H1 (cell line): ENCODE data around the gene FAT1. TPM values are rescaled to one million over a fixed set of nuclear protein-coding genes. Genes with fewer than 3 reads are reported as not detected.
"Not testable (repeated sequence)": the region's sequence is repeated elsewhere in the genome, so short reads cannot be mapped to it uniquely, and the experiment has no call there.

Source experiments
- CTCF ChIA-PET: fragments of 300-600 bp; sonication (Branson Sonifier 250); formaldehyde crosslinking; loops from one replicate; lab custom pipeline; 2021; ENCODE audit not compliant: partially characterized antibody; lab: Charles Lee
- POLR2A ChIA-PET: fragments of 300-600 bp; sonication (Branson Sonifier 250); formaldehyde crosslinking; loops from one replicate; lab custom pipeline; 2021; ENCODE audit warnings: inconsistent platforms; ENCODE audit not compliant: partially characterized antibody; lab: Charles Lee
- DNase-seq, 2 experiments: peaks; one replicate each; pipeline versions ENCODE4 v3.0.0 to v3.0.0-alpha.2; 2010 to 2022; ENCODE audit warnings: low spot score in 2 of 2, low read depth in 1 of 2, mixed read lengths in 1 of 2
- FAIRE-seq: peaks from 2 replicates; lab custom pipeline; 2011; peaks lifted over from hg19 to GRCh38; lab: Jason Lieb, UNC
- H2AFZ ChIP-seq: 2 replicates; pipeline ENCODE4 v1.8.1; 2012; ENCODE audit warnings: low read length, inconsistent platforms
- H2AK5ac ChIP-seq: 2 replicates; pipeline ENCODE4 v1.6.1; 2013; ENCODE audit warnings: low read depth, low read length
- H2BK120ac ChIP-seq: replicated peaks from 2 replicates; pipeline ENCODE3; 2013; ENCODE audit warnings: low read depth, low read length, inconsistent platforms
- H2BK12ac ChIP-seq: 2 replicates; pipeline ENCODE4 v1.6.1; 2013; ENCODE audit warnings: low read depth, low read length
- H2BK15ac ChIP-seq: 2 replicates; pipeline ENCODE4 v1.6.1; 2013; ENCODE audit warnings: low read length
- H2BK20ac ChIP-seq: 2 replicates; pipeline ENCODE4 v1.6.1; 2013; ENCODE audit warnings: low read length
- H2BK5ac ChIP-seq: 2 replicates; pipeline ENCODE4 v1.6.1; 2013; ENCODE audit warnings: low read depth, low read length
- H3K14ac ChIP-seq: 2 replicates; pipeline ENCODE4 v1.6.1; 2013; ENCODE audit warnings: inconsistent platforms; ENCODE audit not compliant: insufficient read length
- H3K18ac ChIP-seq: 2 replicates; pipeline ENCODE4 v1.6.1; 2013; ENCODE audit warnings: low read length; ENCODE audit errors: extremely low read depth
- H3K23ac ChIP-seq: 2 replicates; pipeline ENCODE4 v1.6.1; 2013; ENCODE audit warnings: inconsistent platforms; ENCODE audit not compliant: insufficient read length
- H3K23me2 ChIP-seq: 2 replicates; pipeline ENCODE4 v1.6.1; 2013; ENCODE audit warnings: low read depth, low read length
- H3K27ac ChIP-seq: 2 replicates; pipeline ENCODE4 v1.6.1; 2011; ENCODE audit warnings: low read depth, low read length, inconsistent platforms
- H3K27me3 ChIP-seq, 4 experiments: replicated peaks in 1 of 4; 1 replicate in 1 of 4; 2 replicates in 3 of 4; pipeline versions ENCODE4 v1.6.1 to v1.8.1; 2011 to 2013; ENCODE audit warnings: low read length in 3 of 4, mild to moderate bottlenecking in 3 of 4, inconsistent platforms in 2 of 4, mixed read lengths in 2 of 4, moderate library complexity in 1 of 4; ENCODE audit not compliant: control insufficient read depth in 3 of 4, insufficient read depth in 3 of 4; ENCODE audit errors: extremely low read depth in 1 of 4
- H3K36me3 ChIP-seq, 4 experiments: 2 replicates each; pipeline versions ENCODE4 v1.6.1 to v1.8.1; 2011 to 2013; ENCODE audit warnings: mild to moderate bottlenecking in 4 of 4, low read length in 3 of 4, moderate library complexity in 2 of 4, control low read depth in 1 of 4, inconsistent platforms in 1 of 4; ENCODE audit not compliant: insufficient read depth in 4 of 4, control insufficient read depth in 2 of 4
- H3K4ac ChIP-seq: replicated peaks from 2 replicates; pipeline ENCODE3; 2013; ENCODE audit warnings: low read length, low read depth, mixed read lengths, inconsistent platforms; ENCODE audit not compliant: insufficient read length
- H3K4me1 ChIP-seq, 4 experiments: replicated peaks in 1 of 4; 1 replicate in 1 of 4; 2 replicates in 3 of 4; pipeline versions ENCODE4 v1.6.1 to v1.8.1; 2011 to 2013; ENCODE audit warnings: low read length in 3 of 4, inconsistent platforms in 2 of 4, mixed read lengths in 1 of 4; ENCODE audit not compliant: insufficient read depth in 4 of 4, control insufficient read depth in 3 of 4
- H3K4me2 ChIP-seq, 2 experiments: 2 replicates each; pipeline versions ENCODE4 v1.6.1 to v1.8.1; 2011 to 2013; ENCODE audit warnings: low read depth in 2 of 2, low read length in 2 of 2, control low read depth in 1 of 2, inconsistent platforms in 1 of 2, mild to moderate bottlenecking in 1 of 2; ENCODE audit not compliant: insufficient read depth in 1 of 2
- H3K4me3 ChIP-seq, 4 experiments: fragments of 200-600, 300-600 bp in 1 of 4; sonication (generic), shearing (Covaris generic), sonication (Bioruptor Twin) in 1 of 4; 2 replicates each; pipeline versions ENCODE4 v1.5.1 to v1.8.1; 2011 to 2016; ENCODE audit warnings: low read length in 4 of 4, low read depth in 3 of 4, control low read depth in 2 of 4, inconsistent platforms in 2 of 4, mild to moderate bottlenecking in 2 of 4, mixed read lengths in 1 of 4, moderate library complexity in 1 of 4; ENCODE audit not compliant: insufficient read depth in 2 of 4; ENCODE audit errors: extremely low read depth in 1 of 4
- H3K56ac ChIP-seq: replicated peaks from 2 replicates; pipeline ENCODE3; 2013; ENCODE audit warnings: low read depth, mild to moderate bottlenecking, mixed read lengths, low read length, inconsistent platforms; ENCODE audit not compliant: insufficient read length
- H3K79me1 ChIP-seq: 2 replicates; pipeline ENCODE4 v1.6.1; 2013; ENCODE audit warnings: low read depth, low read length, control low read depth
- H3K79me2 ChIP-seq, 2 experiments: 2 replicates each; pipeline versions ENCODE4 v1.6.1 to v1.8.1; 2012 to 2013; ENCODE audit warnings: low read length in 2 of 2, mild to moderate bottlenecking in 2 of 2, inconsistent platforms in 1 of 2; ENCODE audit not compliant: insufficient read depth in 2 of 2, control insufficient read depth in 1 of 2
- H3K9ac ChIP-seq, 4 experiments: replicated peaks in 1 of 4; 1 replicate in 1 of 4; 2 replicates in 3 of 4; pipeline versions ENCODE4 v1.6.1 to v1.8.1; 2011 to 2013; ENCODE audit warnings: low read depth in 3 of 4, low read length in 3 of 4, control low read depth in 2 of 4, mild to moderate bottlenecking in 2 of 4, moderate library complexity in 2 of 4, inconsistent platforms in 1 of 4; ENCODE audit errors: extremely low read depth in 1 of 4
- H3K9me3 ChIP-seq, 2 experiments: 2 replicates each; pipeline versions ENCODE4 v1.6.1 to v1.8.1; 2012 to 2013; ENCODE audit warnings: mild to moderate bottlenecking in 2 of 2, moderate library complexity in 2 of 2, control low read depth in 1 of 2, inconsistent platforms in 1 of 2, low read depth in 1 of 2, low read length in 1 of 2, mixed read lengths in 1 of 2; ENCODE audit not compliant: insufficient read depth in 2 of 2
- H4K20me1 ChIP-seq, 2 experiments: replicated peaks in 1 of 2; 2 replicates each; pipeline versions ENCODE3 to v1.8.1; 2011 to 2013; ENCODE audit warnings: inconsistent platforms in 2 of 2, low read length in 2 of 2, mild to moderate bottlenecking in 1 of 2; ENCODE audit not compliant: insufficient read depth in 2 of 2, control insufficient read depth in 1 of 2
- H4K5ac ChIP-seq: 2 replicates; pipeline ENCODE4 v1.6.1; 2013; ENCODE audit warnings: low read length, low read depth, mixed read lengths, inconsistent platforms; ENCODE audit not compliant: insufficient read length
- H4K8ac ChIP-seq: 2 replicates; pipeline ENCODE4 v1.8.0; 2013; ENCODE audit warnings: mild to moderate bottlenecking, moderate library complexity, low read length, inconsistent platforms; ENCODE audit not compliant: insufficient read depth; ENCODE audit errors: extremely low read depth
- H4K91ac ChIP-seq: replicated peaks from 2 replicates; pipeline ENCODE3; 2013; ENCODE audit warnings: low read length, mixed read lengths, inconsistent platforms; ENCODE audit not compliant: insufficient read length
- KDM4A ChIP-seq: IDR thresholded peaks from one replicate; pipeline ENCODE4 v1.7.1; 2012; ENCODE audit warnings: low read depth, mild to moderate bottlenecking, moderate library complexity, low read length, inconsistent platforms; ENCODE audit not compliant: severe bottlenecking
- NRF1 ChIP-seq: IDR thresholded peaks from 2 replicates; pipeline ENCODE4 v1.6.1; 2011; ENCODE audit warnings: mild to moderate bottlenecking, low read depth, low read length, improper control_type of control experiment
- ZNF274 ChIP-seq: IDR thresholded peaks from 2 replicates; pipeline ENCODE4 v1.7.0; 2012; ENCODE audit warnings: low read length, borderline replicate concordance; ENCODE audit errors: extremely low read depth
- WGBS, 2 experiments: shearing (Covaris generic) in 1 of 2; methylation state at CpG; one replicate each; pipeline versions ENCODE4 v1.1.6 to v1.1.7; 2013 to 2015; ENCODE audit warnings: low lambda C conversion rate in 2 of 2, mixed read lengths in 2 of 2, inconsistent platforms in 1 of 2, low coverage in 1 of 2, missing lambda C conversion rate in 1 of 2; ENCODE audit not compliant: insufficient replicate concordance in 2 of 2, insufficient coverage in 1 of 2, insufficient read length in 1 of 2; ENCODE audit errors: extremely low coverage in 1 of 2, missing lambda C conversion rate in 1 of 2; 5-methylcytosine and 5-hydroxymethylcytosine counted together
- polyA plus RNA-seq, 7 experiments: library from polyadenylated mRNA; depleted of rRNA in 3 of 7; stranded (reverse) in 5 of 7; unstranded in 2 of 7; fragments of >200 nt in 5 of 7; fragments of 200-250 nt in 2 of 7; gene quantifications; 1 replicate in 5 of 7; 2 replicates in 1 of 7; 4 replicates in 1 of 7; pipeline versions ENCODE4 v1.2.1 to v1.2.3, GENCODE V29; 2011 to 2013; ENCODE audit warnings: missing spikeins in 2 of 7, mixed read lengths in 2 of 7
- total RNA-seq: library from RNA; stranded (reverse); fragmentation: NEBNext Ultra II Directional; extraction: Animal tissue kit (Norgen Biotek cat#: 25700); gene quantifications from 2 replicates; pipeline ENCODE4 v1.2.1, GENCODE V29; 2021

The FAT1 gene
- total and polyA plus RNA-seq, 2 of the 8 experiments (the other 6 are each of a cell fraction or from before 2014, with no cell fraction given) = 94.4 to 137 TPM

DNA sequence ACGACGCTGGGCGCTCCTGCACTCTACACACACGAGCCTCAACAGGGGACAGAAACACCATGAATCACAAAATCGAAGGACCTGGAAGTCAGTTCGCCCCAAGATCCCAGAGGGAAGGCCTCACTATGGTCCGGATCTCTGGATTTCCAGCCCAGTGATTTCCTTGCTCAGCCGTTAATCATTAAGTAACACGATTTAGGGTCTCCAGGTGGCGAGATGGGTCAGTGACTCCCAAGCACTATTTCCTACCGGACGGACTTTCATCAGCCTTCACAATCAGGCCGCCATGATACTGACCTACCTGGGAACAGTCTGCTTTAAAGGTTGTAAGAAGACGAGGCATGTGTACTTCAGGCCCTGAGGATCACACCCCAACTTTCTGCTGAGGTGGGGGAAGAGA lies 63.7 kb downstream of the FAT1 start (continued):
- TF ChIP-seq NRF1 (no peak), KDM4A (no peak), ZNF274 (no peak)

DNA sequence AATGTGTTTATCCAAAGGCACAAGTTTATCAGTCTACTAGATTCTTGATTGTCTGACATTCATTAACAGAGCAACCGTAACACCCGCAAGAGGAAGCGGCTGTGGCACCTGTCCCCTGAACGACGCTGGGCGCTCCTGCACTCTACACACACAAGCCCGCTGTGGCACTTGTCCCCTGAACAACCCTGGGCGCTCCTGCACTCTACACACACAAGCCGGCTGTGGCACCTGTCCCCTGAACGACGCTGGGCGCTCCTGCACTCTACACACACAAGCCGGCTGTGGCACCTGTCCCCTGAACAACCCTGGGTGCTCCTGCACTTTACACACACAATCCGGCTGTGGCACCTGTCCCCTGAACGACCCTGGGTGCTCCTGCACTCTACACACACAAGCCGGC lies 64.2 kb downstream of the FAT1 start:
- H3K18ac ChIP-seq, H4K91ac ChIP-seq, H2AFZ ChIP-seq, H3K56ac ChIP-seq, FAIRE-seq, H2BK15ac ChIP-seq, H3K4me3 ChIP-seq, H2BK120ac ChIP-seq, H3K23me2 ChIP-seq, DNase-seq, H3K14ac ChIP-seq, H4K8ac ChIP-seq, H2BK20ac ChIP-seq, H3K79me1 ChIP-seq, H3K4me1 ChIP-seq, H3K4me2 ChIP-seq, H2BK12ac ChIP-seq, POLR2A ChIA-PET, H3K9me3 ChIP-seq, H3K27ac ChIP-seq, H3K4ac ChIP-seq, H2AK5ac ChIP-seq, H3K9ac ChIP-seq, H4K20me1 ChIP-seq, H4K5ac ChIP-seq, H3K23ac ChIP-seq, H3K27me3 ChIP-seq, H2BK5ac ChIP-seq: not testable (repeated sequence)
- Histone ChIP-seq H3K36me3 (peaks cover 3 to 42% (median 10%) of the 10 kb centered on the region in 4 experiments), H3K79me2 (peaks cover 0 to 33% of the 10 kb centered on the region in 2 experiments; a peak in 2 of 4 replicates)
- WGBS, 2 experiments = 85% methylated on average over 16 of the region's 16 CpGs; no CpG with 5 or more reads in 1 of the 2 experiments
- CTCF ChIA-PET = interaction anchor here (1.8 kb wide), 1 partner anchor 10 kb away, joined by 9 read pairs; no protein-coding TSS in a partner anchor
